PC-9 (cell line): ENCODE results near the gene LRGUK.

Experiments used
- CTCF ChIP-seq: fragments of 200-600 bp; sonication (generic); conservative IDR thresholded peaks from 2 replicates; pipeline ENCODE4 v1.6.1; 2017; ENCODE audit warnings: mixed run types, antibody characterized with exemption, mild to moderate bottlenecking, moderate library complexity
- EZH2 ChIP-seq: fragments of 200-600 bp; sonication (generic); IDR thresholded peaks from 2 replicates; pipeline ENCODE4 v1.8.0; 2017; ENCODE audit warnings: antibody characterized with exemption, low read depth

GRCh38 chr7:134279898-134280297 lies 152.8 kb downstream of the LRGUK start:
- TF ChIP-seq EZH2 (no peak), CTCF (no peak)
